ENCODE data around the gene JPH3.

JPH3 gene

DNA sequence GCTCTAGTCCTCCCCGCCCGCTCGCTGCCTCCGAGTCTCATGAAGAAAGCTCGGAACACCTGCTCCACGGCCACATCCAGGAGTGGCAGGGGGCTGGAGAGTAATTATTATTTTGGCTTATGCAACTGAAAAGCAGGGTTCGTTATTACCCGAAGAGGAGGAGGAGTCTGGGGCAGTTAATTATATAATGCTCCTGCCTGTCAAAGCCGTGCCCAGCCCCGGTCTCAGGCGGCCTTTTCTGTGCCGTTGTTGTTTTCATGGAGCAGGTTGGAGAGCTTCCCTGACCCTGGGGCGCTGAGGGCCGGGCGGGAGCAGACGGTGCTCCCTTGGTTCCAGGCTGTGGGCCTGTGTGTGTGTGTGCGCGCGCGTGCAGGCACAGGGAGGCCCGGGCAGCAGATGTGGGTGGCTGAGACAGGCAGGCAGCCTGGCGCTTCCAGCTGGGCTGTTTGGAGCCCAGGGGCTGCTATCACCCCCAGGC is 2.4 kb downstream of the JPH3 start:
- H3K9me3 ChIP-seq (ENCODE audit: control insufficient read depth, insufficient read depth, low read length): no peaks in the 10 kb centered on the region
- no peak overlapping the region for H3K4me2 ChIP-seq (ENCODE audit: low read length)
- no peak overlapping the region for H3K27ac ChIP-seq (ENCODE audit: low read depth, low read length)
- TF ChIP-seq EZH2phosphoT487 (IDR thresholded peaks at IDR 0.05; ENCODE audit: borderline replicate concordance, low read length): no peak
- TF ChIP-seq, protein P1, sequence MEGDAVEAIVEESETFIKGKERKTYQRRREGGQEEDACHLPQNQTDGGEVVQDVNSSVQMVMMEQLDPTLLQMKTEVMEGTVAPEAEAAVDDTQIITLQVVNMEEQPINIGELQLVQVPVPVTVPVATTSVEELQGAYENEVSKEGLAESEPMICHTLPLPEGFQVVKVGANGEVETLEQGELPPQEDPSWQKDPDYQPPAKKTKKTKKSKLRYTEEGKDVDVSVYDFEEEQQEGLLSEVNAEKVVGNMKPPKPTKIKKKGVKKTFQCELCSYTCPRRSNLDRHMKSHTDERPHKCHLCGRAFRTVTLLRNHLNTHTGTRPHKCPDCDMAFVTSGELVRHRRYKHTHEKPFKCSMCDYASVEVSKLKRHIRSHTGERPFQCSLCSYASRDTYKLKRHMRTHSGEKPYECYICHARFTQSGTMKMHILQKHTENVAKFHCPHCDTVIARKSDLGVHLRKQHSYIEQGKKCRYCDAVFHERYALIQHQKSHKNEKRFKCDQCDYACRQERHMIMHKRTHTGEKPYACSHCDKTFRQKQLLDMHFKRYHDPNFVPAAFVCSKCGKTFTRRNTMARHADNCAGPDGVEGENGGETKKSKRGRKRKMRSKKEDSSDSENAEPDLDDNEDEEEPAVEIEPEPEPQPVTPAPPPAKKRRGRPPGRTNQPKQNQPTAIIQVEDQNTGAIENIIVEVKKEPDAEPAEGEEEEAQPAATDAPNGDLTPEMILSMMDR (IDR thresholded peaks at IDR 0.05; ENCODE audit: low read depth, low read length, poor library complexity, severe bottlenecking): no peak
- no peaks in the 10 kb centered on the region for H3K4me1 ChIP-seq (ENCODE audit: control insufficient read depth, low read length)
- H3K36me3 ChIP-seq (ENCODE audit: control insufficient read depth, low read length): no peaks in the 10 kb centered on the region
- H3F3A ChIP-seq (ENCODE audit: control insufficient read depth, insufficient read depth): no peaks in the 10 kb centered on the region
- peaks cover 13% of the 10 kb centered on the region for H3K27me3 ChIP-seq (ENCODE audit: control insufficient read depth, low read length)
- no peak overlapping the region for H3K4me3 ChIP-seq (ENCODE audit: low read length)
- H3K79me2 ChIP-seq (ENCODE audit: control insufficient read depth, low read length): no peaks in the 10 kb centered on the region
- no peaks in the 10 kb centered on the region for H4K20me1 ChIP-seq (ENCODE audit: control insufficient read depth, insufficient read depth, low read depth, low read length)
- H3K9me2 ChIP-seq (replicated peaks; ENCODE audit: control insufficient read depth, low read length): no peaks in the 10 kb centered on the region

DNA sequence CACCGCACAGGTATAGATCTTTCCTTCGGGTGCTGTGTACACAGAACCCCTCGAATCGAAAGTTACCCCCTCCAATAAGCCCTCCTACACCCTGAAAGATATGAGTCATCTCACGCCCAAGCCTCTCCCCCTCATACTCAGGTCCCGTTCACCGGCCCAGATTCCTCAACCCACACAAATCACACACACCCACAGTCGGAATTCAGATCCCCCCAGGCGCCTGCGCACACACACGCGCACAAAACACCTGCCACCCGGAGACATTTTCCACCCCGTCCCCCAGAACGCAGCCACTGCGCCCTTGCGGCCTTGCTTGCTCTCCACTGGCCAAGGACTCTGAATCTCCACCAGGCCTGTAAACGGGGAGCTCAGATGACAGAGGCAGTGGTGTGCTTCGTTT is 4.9 kb downstream of the JPH3 start:
- no peaks in the 10 kb centered on the region for H3F3A ChIP-seq (ENCODE audit: control insufficient read depth, insufficient read depth)
- no peaks in the 10 kb centered on the region for H3K36me3 ChIP-seq (ENCODE audit: control insufficient read depth, low read length)
- H3K79me2 ChIP-seq (ENCODE audit: control insufficient read depth, low read length): no peaks in the 10 kb centered on the region
- TF ChIP-seq, protein P1 (IDR thresholded peaks at IDR 0.05; ENCODE audit: low read depth, low read length, poor library complexity, severe bottlenecking): no peak
- no peak for TF ChIP-seq EZH2phosphoT487 (IDR thresholded peaks at IDR 0.05; ENCODE audit: borderline replicate concordance, low read length)
- peaks cover 3% of the 10 kb centered on the region; the same call in 1 of the 2 replicates for H3K27me3 ChIP-seq (ENCODE audit: control insufficient read depth, low read length)
- 0 out of 2 replicates have a peak, but pooled peaks cover 6% of the 10 kb centered on the region for H4K20me1 ChIP-seq (ENCODE audit: control insufficient read depth, insufficient read depth, low read depth, low read length)
- no peak overlapping the region for H3K27ac ChIP-seq (ENCODE audit: low read depth, low read length)
- H3K4me2 ChIP-seq (ENCODE audit: low read length): no peak overlapping the region
- H3K4me1 ChIP-seq (ENCODE audit: control insufficient read depth, low read length): no peaks in the 10 kb centered on the region
- no peaks in the 10 kb centered on the region for H3K9me3 ChIP-seq (ENCODE audit: control insufficient read depth, insufficient read depth, low read length)
- no peak overlapping the region for H3K4me3 ChIP-seq (ENCODE audit: low read length)
- no peaks in the 10 kb centered on the region for H3K9me2 ChIP-seq (replicated peaks; ENCODE audit: control insufficient read depth, low read length)

DNA sequence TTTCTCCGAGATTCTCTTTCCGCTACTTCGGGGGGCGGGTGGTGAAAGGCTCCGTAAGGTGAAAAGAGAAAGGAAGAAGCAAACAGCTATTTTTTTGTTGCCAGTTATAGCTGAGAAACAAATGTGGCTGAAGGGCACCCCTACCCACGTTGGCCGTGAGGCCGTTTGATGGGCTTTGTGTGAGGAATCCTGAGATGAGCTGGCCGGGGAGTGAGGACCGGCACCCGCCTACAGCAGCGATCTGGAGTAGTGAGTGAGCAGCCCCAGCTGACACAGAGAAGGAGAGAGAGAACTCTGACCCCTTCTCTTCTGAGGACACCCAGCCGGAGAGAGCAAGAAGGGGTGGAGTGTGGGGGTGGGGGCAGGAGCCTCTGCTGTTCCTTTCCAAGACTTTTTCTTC is 5.6 kb downstream of the JPH3 start:
- H3F3A ChIP-seq (ENCODE audit: control insufficient read depth, insufficient read depth): no peaks in the 10 kb centered on the region
- no peak overlapping the region for H3K27ac ChIP-seq (ENCODE audit: low read depth, low read length)
- no peaks in the 10 kb centered on the region for H3K9me3 ChIP-seq (ENCODE audit: control insufficient read depth, insufficient read depth, low read length)
- TF ChIP-seq, protein P1 (IDR thresholded peaks at IDR 0.05; ENCODE audit: low read depth, low read length, poor library complexity, severe bottlenecking): no peak
- no peak for TF ChIP-seq EZH2phosphoT487 (IDR thresholded peaks at IDR 0.05; ENCODE audit: borderline replicate concordance, low read length)
- 0 out of 2 replicates have a peak, but pooled peaks cover 6% of the 10 kb centered on the region for H4K20me1 ChIP-seq (ENCODE audit: control insufficient read depth, insufficient read depth, low read depth, low read length)
- no peaks in the 10 kb centered on the region for H3K36me3 ChIP-seq (ENCODE audit: control insufficient read depth, low read length)
- H3K79me2 ChIP-seq (ENCODE audit: control insufficient read depth, low read length): no peaks in the 10 kb centered on the region
- H3K4me3 ChIP-seq (ENCODE audit: low read length): no peak overlapping the region
- no peaks in the 10 kb centered on the region for H3K4me1 ChIP-seq (ENCODE audit: control insufficient read depth, low read length)
- H3K4me2 ChIP-seq (ENCODE audit: low read length): no peak overlapping the region
- peaks cover 3% of the 10 kb centered on the region; the same call in 1 of the 2 replicates for H3K27me3 ChIP-seq (ENCODE audit: control insufficient read depth, low read length)
- H3K9me2 ChIP-seq (replicated peaks; ENCODE audit: control insufficient read depth, low read length): no peaks in the 10 kb centered on the region

Data from DOHH2 (cell line).